GM19035 (cell line): Measurements from ENCODE around the gene SPTBN4.
"Not testable (repeated sequence)": the region's sequence is repeated elsewhere in the genome, so short reads cannot be mapped to it uniquely, and the experiment has no call there.

ENCODE experiments used
- ATAC-seq: cut with Tn5 transposase; IDR thresholded peaks from one replicate; pipeline ENCODE4 v1.9.1; 2021; ENCODE audit not compliant: unreplicated experiment

SPTBN4 gene

GRCh38 chr19:40559394-40559793, 92.6 kb downstream of the SPTBN4 start:
- ATAC-seq, result no peak

DNA sequence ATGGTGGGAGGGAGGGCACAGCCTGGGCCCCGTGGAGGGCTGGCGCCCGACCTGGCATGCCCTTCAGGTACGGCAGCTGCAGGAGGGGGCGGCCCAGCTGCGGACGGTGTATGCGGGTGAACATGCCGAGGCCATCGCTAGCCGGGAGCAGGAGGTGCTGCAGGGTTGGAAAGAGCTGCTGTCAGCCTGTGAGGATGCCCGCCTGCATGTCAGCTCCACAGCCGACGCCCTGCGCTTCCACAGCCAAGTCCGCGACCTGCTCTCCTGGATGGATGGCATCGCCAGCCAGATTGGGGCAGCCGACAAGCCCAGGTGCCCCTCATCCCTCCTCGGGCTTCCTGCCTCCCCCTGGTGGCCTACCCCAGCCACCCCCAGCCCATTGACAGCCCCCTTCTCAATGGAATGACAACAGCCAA, 93.3 kb downstream of the SPTBN4 start:
- ATAC-seq, result no peak

GRCh38 chr19:40561947-40562346, 95.1 kb downstream of the SPTBN4 start:
- no peak for ATAC-seq

- not testable (repeated sequence) for ATAC-seq
Observed at GRCh38 chr19:40564535-40564934, 97.7 kb downstream of the SPTBN4 start.

DNA sequence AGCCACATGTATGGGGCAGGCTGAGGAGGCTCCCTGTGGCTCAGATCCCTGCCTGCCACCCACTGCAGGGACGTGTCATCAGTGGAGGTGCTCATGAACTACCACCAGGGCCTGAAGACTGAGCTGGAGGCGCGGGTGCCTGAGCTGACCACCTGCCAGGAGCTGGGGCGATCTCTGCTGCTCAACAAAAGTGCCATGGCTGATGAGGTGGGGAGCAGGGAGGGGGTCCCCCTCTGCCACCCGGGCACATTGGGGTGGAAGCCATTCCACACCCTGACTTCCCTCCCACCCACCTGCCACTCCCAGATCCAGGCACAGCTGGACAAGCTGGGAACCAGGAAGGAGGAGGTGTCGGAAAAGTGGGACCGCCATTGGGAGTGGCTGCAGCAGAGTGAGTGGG, 98.6 kb downstream of the SPTBN4 start:
- ATAC-seq, result no peak

DNA sequence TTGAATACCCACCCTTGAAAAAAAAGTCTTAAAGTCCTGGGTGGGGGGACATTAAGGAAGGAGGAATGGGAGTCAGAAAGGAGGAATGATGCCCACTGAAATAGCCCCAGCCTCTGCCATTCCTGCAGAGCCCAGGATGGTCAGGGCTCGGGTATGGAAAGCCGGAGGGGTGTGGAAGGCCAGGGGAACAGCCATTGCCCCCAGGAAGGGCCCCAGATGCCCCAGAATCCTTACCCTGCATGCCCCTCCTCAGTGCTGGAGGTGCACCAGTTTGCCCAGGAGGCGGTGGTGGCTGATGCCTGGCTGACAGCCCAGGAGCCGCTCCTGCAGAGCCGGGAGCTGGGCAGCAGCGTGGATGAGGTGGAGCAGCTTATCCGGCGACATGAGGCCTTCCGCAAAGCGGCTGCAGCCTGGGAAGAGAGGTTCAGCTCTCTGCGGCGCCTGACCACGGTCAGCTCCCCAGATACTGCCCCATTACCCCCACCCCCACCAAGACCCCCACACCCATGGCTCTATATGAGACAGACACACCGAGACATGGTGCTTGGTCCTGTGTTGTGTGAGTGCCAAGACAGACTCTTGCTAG, 99.2 kb downstream of the SPTBN4 start:
- no peak for ATAC-seq

DNA sequence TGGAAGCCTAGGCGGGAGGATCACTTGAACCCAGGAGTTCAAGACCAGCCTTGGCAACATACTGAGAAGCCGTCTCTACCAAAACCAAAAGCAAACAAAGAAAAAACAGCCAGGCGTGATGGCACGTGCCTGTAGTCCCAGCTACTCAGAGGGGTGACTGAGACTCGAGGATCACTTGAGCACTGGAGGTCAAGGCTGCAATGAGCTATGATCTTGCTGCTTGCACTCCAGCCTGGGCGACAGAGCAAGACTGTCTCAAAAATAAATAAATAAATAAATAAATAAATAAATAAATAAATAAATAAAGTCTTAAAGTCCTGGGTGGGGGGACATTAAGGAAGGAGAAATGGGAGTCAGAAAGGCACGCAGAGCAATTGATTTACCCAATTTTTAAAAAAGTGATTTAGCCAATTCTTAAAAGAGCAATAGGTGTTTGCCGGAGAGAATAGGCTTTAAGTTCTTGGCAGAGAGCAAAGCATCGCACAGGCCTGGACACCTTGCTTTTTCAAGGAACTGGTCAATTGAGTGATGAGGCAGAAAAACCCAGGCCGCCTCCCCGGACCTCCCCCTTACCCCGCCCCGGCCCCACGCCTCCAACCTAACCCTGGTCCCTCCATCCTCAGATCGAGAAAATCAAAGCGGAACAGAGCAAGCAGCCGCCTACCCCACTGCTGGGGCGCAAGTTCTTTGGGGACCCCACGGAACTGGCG, 100.4 kb downstream of the SPTBN4 start:
- no peak for ATAC-seq

GRCh38 chr19:40567750-40568494, 101.1 kb downstream of the SPTBN4 start:
- no peak for ATAC-seq

- ATAC-seq, result peak; percentile 89
Observed at GRCh38 chr19:40570313-40571004, 103.7 kb downstream of the SPTBN4 start.

- ATAC-seq, result no peak
Observed at GRCh38 chr19:40571005-40571318, 104.2 kb downstream of the SPTBN4 start.

DNA sequence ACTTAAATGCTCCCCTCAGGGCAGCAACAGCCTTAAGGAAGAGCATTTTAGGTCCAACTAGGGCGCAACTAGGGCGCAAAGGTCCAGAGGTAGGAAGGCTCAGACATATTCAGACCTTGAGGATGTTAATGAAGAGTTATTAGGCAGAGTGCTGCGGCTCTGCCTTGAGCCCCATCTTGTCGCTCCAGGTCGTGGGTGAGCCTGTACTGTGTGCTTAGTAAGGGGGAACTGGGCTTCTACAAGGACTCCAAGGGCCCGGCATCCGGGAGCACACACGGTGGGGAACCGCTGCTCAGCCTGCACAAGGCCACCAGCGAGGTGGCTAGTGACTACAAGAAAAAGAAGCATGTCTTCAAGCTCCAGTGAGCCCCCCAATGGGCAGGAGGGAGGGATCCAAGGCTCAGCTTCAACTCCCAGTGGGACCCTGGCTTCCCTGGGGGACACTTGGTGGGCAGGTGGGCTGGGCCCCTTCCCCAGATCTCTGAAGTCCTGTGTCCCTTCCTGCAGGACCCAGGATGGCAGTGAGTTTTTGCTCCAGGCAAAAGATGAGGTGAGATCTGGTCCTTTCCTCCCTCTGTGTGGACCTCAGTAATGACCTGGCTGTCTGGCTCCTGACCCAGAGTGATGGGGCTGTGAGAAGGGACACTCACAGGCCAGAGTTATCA, 105.2 kb downstream of the SPTBN4 start:
- ATAC-seq, result no peak

DNA sequence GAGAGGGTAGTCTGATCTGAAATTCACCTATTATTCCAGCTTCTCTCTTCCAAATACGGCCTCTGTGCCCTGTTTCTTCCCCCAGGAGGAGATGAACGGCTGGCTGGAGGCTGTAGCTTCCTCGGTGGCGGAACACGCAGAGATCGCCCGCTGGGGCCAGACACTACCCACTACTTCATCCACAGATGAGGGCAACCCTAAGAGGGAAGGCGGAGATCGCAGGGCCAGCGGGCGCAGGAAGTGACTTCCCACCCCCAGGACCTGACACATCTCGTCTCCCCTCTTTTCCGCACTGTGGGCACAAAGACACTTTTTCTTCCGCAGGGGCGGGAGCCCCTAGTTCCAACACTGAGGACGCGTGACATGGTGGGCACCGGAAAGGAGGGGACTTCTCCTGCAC, 108.5 kb downstream of the SPTBN4 start:
- ATAC-seq, result no peak

GRCh38 chr19:40576151-40576584, 109.4 kb downstream of the SPTBN4 start:
- ATAC-seq, result peak; percentile 16

- peak; percentile 87 for ATAC-seq
Observed at GRCh38 chr19:40576585-40577451, 110.0 kb downstream of the SPTBN4 start, which contains the start of gene SHKBP1. Gene SHKBP1 (plus strand): TSS chr19:40576873. CDS start chr19:40576900, 27 bp downstream.

DNA sequence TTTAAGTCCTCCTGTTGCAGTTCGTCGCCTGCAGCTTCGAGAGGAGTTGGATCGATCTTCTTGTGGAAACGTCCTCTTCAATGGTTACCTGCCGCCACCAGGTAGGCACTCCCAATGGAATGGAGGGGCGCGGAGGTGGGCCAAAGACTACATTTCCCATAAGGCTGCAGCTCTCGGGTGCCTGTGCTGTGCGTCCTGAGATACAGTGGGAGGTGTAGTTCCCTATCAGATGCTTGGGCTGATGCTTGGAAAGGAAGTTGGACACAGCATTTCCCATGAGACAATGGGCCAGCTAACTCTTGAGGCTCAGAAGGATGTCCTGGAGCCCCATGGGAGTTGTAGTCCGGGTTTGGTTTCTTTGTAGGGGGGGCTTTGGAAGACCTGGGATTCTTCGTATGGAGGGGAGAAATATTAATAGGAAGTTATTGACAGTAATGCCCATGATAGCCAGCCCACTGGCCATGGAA, 111.7 kb downstream of the SPTBN4 start:
- no peak for ATAC-seq

- no peak for ATAC-seq
Observed at GRCh38 chr19:40580619-40581018, 113.8 kb downstream of the SPTBN4 start.

- no peak for ATAC-seq
Observed at GRCh38 chr19:40581531-40581930, 114.7 kb downstream of the SPTBN4 start.

- ATAC-seq, result no peak
Observed at GRCh38 chr19:40582467-40582866, 115.7 kb downstream of the SPTBN4 start.

DNA sequence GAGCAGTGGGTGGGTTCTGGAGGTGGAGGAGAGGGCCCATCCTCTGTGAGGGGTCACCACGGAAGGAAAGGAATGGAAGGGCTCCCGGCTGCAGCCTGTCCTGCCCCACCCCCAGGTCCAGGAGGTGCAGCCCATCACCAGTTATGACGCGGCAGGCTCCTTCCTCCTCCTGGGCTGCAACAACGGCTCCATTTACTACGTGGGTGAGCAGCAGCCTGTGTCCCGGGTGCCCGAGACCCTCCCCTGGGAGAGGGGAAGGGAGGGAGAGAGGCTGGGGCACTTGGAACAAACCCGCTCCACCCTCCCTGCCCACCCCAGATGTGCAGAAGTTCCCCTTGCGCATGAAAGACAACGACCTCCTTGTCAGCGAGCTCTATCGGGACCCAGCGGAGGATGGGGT, 116.5 kb downstream of the SPTBN4 start:
- ATAC-seq, result no peak

DNA sequence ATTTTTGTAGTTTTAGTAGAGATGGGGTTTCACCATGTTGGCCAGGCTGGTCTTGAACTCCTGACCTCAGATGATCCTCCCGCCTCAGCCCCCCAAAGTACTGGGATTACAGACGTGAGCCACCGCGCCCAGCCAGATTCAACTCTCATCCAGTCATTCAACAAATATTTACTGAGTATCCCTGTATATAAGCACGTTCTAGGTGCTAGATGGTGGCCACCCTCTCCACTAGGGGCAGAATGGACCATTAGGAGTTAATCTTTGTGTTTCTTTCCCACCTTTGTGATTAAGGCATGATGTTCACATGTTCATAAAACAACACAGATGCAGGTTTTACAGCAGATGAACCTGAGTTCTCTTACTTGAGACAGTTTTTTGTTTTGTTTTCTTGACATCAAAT, 117.2 kb downstream of the SPTBN4 start:
- ATAC-seq, result no peak
